GM23248 (cell line): Measurements from ENCODE around the gene SCN1B.

ENCODE experiments used
- EZH2 ChIP-seq: fragments of 200-600 bp; sonication (generic); IDR thresholded peaks from 2 replicates; pipeline ENCODE4 v1.6.1; 2018; ENCODE audit warnings: antibody characterized with exemption, mild to moderate bottlenecking; ENCODE audit not compliant: insufficient read depth, poor library complexity, severe bottlenecking
- EZH2phosphoT487 ChIP-seq: fragments of 200-600 bp; sonication (generic); IDR thresholded peaks from 2 replicates; pipeline ENCODE4 v1.6.1; 2018; ENCODE audit warnings: antibody characterized with exemption, moderate library complexity, mild to moderate bottlenecking, low read depth; ENCODE audit not compliant: insufficient read depth

DNA sequence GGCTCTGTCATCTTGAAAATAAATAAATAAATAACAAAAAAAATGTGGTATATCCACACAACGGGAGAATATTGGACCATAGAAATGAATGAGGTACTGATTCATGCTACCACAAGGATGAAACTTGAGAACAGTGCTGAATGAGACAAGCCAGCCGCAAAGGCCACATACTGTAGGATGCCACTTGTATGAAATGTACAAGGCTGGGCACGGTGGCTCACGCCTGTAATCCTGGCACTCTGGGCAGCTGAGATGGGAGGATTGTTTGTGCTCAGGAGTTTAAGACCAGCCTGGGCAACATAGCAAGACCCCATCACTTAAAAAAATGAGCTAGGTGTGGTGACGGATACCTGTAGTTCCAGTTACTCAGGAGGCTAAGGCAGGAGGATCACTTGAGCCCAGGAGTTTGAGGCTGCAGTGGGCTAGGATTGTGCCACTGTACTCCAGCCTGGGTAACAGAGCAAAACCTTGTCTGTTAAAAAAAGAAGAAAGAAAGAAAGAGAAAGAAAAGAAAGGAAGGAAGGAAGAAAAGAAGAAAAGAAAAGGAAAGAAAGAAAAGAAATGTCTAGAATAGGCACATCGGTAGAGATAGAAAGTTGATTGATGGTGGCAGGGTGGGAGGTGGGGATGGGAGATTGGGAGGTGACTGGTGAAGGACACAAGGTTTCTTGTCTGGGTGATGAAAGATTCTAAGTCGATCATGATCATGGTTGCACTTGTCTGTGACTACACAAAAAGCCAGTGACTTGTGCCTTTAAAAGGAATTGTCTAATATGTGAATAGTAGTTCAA, 31.5 kb downstream of the SCN1B start:
- no peak for TF ChIP-seq EZH2
- no peak for TF ChIP-seq EZH2phosphoT487
